Measurements from ENCODE around the gene ATP2B1.

DNA sequence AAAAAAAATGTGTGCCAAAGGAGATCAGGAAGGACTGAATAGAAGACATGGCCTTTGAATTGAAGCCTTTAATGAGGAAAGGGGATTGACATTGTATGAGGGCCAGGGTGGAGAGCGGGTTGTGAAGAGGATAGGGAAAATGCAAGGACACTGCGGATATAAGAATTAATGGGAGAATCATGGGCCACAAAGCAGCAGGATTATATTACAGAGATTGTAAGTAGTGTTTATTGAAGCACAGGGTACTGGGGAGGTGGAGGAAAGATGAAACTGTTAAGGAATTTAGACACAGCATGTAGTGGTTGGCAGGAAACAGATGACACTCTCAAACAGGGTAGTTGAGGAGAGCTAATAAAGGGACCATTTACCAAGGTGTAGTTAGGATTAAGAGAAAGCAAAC, 166.4 kb downstream of the ATP2B1 start:
- TF ChIP-seq EZH2 (IDR thresholded peaks at IDR 0.05; ENCODE audit: borderline replicate concordance, low read length) = no peak
- TF ChIP-seq, protein P1, sequence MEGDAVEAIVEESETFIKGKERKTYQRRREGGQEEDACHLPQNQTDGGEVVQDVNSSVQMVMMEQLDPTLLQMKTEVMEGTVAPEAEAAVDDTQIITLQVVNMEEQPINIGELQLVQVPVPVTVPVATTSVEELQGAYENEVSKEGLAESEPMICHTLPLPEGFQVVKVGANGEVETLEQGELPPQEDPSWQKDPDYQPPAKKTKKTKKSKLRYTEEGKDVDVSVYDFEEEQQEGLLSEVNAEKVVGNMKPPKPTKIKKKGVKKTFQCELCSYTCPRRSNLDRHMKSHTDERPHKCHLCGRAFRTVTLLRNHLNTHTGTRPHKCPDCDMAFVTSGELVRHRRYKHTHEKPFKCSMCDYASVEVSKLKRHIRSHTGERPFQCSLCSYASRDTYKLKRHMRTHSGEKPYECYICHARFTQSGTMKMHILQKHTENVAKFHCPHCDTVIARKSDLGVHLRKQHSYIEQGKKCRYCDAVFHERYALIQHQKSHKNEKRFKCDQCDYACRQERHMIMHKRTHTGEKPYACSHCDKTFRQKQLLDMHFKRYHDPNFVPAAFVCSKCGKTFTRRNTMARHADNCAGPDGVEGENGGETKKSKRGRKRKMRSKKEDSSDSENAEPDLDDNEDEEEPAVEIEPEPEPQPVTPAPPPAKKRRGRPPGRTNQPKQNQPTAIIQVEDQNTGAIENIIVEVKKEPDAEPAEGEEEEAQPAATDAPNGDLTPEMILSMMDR (IDR thresholded peaks at IDR 0.05; ENCODE audit: low read length) = no peak

Measured in OCI-LY1 (cell line).